Measurements from ENCODE around the gene DCAF8. TPM values are rescaled to one million over a fixed set of nuclear protein-coding genes. Genes with fewer than 3 reads are reported as not detected.

Gene DCAF8
- total and polyA plus RNA-seq, 2 of the 4 experiments (the other 2 are of a cell fraction): 83.3 to 83.8 TPM

DNA sequence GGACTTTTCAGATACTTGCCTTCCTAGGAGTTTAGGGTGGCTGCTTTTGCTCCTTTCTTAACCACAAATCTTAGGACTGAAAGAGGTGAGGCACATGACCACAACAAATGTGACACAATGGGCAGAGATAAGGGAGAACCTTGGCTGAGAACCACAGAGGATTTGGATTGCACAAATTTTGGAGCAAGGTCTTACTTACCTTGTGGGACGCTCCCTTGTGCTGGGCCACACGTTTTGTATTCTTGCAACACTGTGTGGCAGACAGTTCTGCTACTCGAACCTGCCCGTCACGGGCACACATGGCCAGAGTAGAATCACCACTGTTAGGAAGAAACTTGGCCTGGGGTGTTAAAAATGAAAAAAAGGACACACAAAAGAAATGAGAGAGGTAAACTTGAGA lies 23.9 kb downstream of the DCAF8 start:
- Histone ChIP-seq H2AK5ac (ENCODE audit: low read depth, low read length) (no peak overlapping the region), H2BK5ac (ENCODE audit: low read depth, low read length, poor library complexity, severe bottlenecking) (no peak overlapping the region), H3K27me3 (ENCODE audit: control insufficient read depth, insufficient read depth, low read length) (no peaks in the 10 kb centered on the region), H4K20me1 (ENCODE audit: insufficient read depth, low read length) (no peaks in the 10 kb centered on the region), H3K9me3 (ENCODE audit: control insufficient read depth, insufficient read depth, low read length) (no peaks in the 10 kb centered on the region), H3K79me1 (ENCODE audit: low read depth in 1 of 2, low read length in 2 of 2) (peaks cover 4 to 18% of the 10 kb centered on the region in 2 experiments; a peak in 3 of 4 replicates), H4K5ac (ENCODE audit: low read depth, low read length) (no peak overlapping the region), H3K4me1 (ENCODE audit: control insufficient read depth, insufficient read depth, low read length) (no peaks in the 10 kb centered on the region), H2AK9ac (replicated peaks; ENCODE audit: low read depth, low read length, poor library complexity) (no peak overlapping the region), H4K91ac (ENCODE audit: insufficient read depth, low read depth, low read length) (no peak overlapping the region), H3K23ac (ENCODE audit: low read depth, low read length) (no peak overlapping the region), H3K27ac (ENCODE audit: insufficient read depth, low read length) (no peak overlapping the region), H3K9ac (ENCODE audit: low read depth, low read length) (no peak overlapping the region), H2BK15ac (ENCODE audit: low read depth, low read length) (no peak overlapping the region), H3K18ac (ENCODE audit: low read depth, low read length) (no peak overlapping the region), H3K36me3 (ENCODE audit: control insufficient read depth, insufficient read depth, low read length) (peaks cover 41% of the 10 kb centered on the region), H2AFZ (replicated peaks; ENCODE audit: low read length, poor library complexity) (no peak overlapping the region), H3K4me3 (ENCODE audit: insufficient read depth, low read depth, low read length) (no peak overlapping the region), H3K4ac (ENCODE audit: low read depth, low read length) (no peak overlapping the region), H2BK120ac (ENCODE audit: low read depth, low read length) (no peak overlapping the region), H3K14ac (replicated peaks; ENCODE audit: low read depth, low read length) (no peak overlapping the region), H3K56ac (ENCODE audit: extremely low read depth, insufficient read depth, low read length) (no peak overlapping the region), H3K9me1 (ENCODE audit: insufficient read depth, low read length) (no peaks in the 10 kb centered on the region; the same call in 1 of the 2 replicates), H3K4me2 (ENCODE audit: low read depth, low read length) (no peak overlapping the region), H4K8ac (ENCODE audit: low read depth in 2 of 2, low read length in 2 of 2) (no peak overlapping the region), H2BK20ac (ENCODE audit: low read depth, low read length) (no peak overlapping the region)
- intact Hi-C loops (cut with micrococcal nuclease): loop anchor here (5.0 kb wide), 1 partner anchor 79 kb away; no protein-coding TSS in a partner anchor
- in situ Hi-C loops (cut with MboI; ENCODE audit: low sequenced_read_pairs): no loop called here
- no peak for ATAC-seq (ENCODE audit: low read depth)
- DNase-seq: no peak
- dilution Hi-C loops (cut with HindIII; ENCODE audit: low sequenced_read_pairs, unreplicated experiment): no loop called here
- no peak for TF ChIP-seq RAD21 (IDR thresholded peaks at IDR 0.05; ENCODE audit: low read length)
- no peak for TF ChIP-seq CHD1 (IDR thresholded peaks at IDR 0.05; ENCODE audit: low read depth, low read length)
- TF ChIP-seq RFX5 (IDR thresholded peaks at IDR 0.05; ENCODE audit: low read depth, low read length): no peak
- TF ChIP-seq RCOR1 (IDR thresholded peaks at IDR 0.05; ENCODE audit: insufficient replicate concordance, low read length): no peak
- no peak for TF ChIP-seq MXI1 (IDR thresholded peaks at IDR 0.05; ENCODE audit: borderline replicate concordance, low read depth, low read length)
- no peak for TF ChIP-seq SMC3 (IDR thresholded peaks at IDR 0.05; ENCODE audit: low read depth, low read length)
- no peak for TF ChIP-seq FOS (IDR thresholded peaks at IDR 0.05; ENCODE audit: low read depth, low read length)
- TF ChIP-seq POLR2A (IDR thresholded peaks at IDR 0.05; ENCODE audit: low read depth, low read length): no peak
- TF ChIP-seq, protein P1, sequence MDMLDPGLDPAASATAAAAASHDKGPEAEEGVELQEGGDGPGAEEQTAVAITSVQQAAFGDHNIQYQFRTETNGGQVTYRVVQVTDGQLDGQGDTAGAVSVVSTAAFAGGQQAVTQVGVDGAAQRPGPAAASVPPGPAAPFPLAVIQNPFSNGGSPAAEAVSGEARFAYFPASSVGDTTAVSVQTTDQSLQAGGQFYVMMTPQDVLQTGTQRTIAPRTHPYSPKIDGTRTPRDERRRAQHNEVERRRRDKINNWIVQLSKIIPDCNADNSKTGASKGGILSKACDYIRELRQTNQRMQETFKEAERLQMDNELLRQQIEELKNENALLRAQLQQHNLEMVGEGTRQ (IDR thresholded peaks at IDR 0.05; ENCODE audit: low read depth, low read length): no peak
- no peak for TF ChIP-seq NFE2L2 (IDR thresholded peaks at IDR 0.05; ENCODE audit: low read depth, low read length)
- TF ChIP-seq CEBPB (IDR thresholded peaks at IDR 0.05; ENCODE audit: low read depth, low read length): no peak
- no peak for TF ChIP-seq MAFK (IDR thresholded peaks at IDR 0.05; ENCODE audit: low read depth, low read length)
- no peak for TF ChIP-seq ELK1 (IDR thresholded peaks at IDR 0.05; ENCODE audit: borderline replicate concordance, low read depth, low read length)
- TF ChIP-seq BHLHE40 (IDR thresholded peaks at IDR 0.05; ENCODE audit: low read depth, low read length): no peak
- no peak for TF ChIP-seq CTCF (conservative IDR thresholded peaks at IDR 0.05; ENCODE audit: low read depth, low read length)
- TF ChIP-seq MAZ (IDR thresholded peaks at IDR 0.05; ENCODE audit: borderline replicate concordance, low read depth, low read length): no peak
- WGBS, 2 experiments (ENCODE audit: extremely low coverage in 2 of 2, insufficient read length in 1 of 2): 90% methylated on average over 2 of the region's 5 CpGs; no CpG with 5 or more reads in 1 of the 2 experiments
- POLR2A ChIA-PET (ENCODE audit: unreplicated experiment): no interaction called here
- no TSS peak for BruUV-seq (replicated peaks)
- CTCF ChIA-PET: interaction anchor here (1.2 to 1.6 kb wide), 2 partner anchors 13 to 153 kb away, joined by 3 to 6 read pairs; no protein-coding TSS in a partner anchor

All from IMR-90 (cell line).